Mammary epithelial cell (primary cell): Measurements from ENCODE around the gene OR4D2.
"Not testable (repeated sequence)": the region's sequence is repeated elsewhere in the genome, so short reads cannot be mapped to it uniquely, and the experiment has no call there.

Source experiments
- EZH2 ChIP-seq: IDR thresholded peaks from 2 replicates; pipeline ENCODE4 v1.6.1; 2012; ENCODE audit warnings: low read length, inconsistent platforms, borderline replicate concordance
- TF ChIP-seq, protein P1 (sequence below), 2 donors: IDR thresholded peaks in 1 of 2; conservative IDR thresholded peaks in 1 of 2; 2 replicates each; pipeline ENCODE4 v1.5.1; 2011 to 2012; ENCODE audit warnings: inconsistent platforms in 2 of 2, low read length in 2 of 2, mild to moderate bottlenecking in 2 of 2, control low read depth in 1 of 2, low read depth in 1 of 2; ENCODE audit not compliant: insufficient read depth in 1 of 2; ENCODE audit errors: extremely low read depth in 1 of 2

DNA sequence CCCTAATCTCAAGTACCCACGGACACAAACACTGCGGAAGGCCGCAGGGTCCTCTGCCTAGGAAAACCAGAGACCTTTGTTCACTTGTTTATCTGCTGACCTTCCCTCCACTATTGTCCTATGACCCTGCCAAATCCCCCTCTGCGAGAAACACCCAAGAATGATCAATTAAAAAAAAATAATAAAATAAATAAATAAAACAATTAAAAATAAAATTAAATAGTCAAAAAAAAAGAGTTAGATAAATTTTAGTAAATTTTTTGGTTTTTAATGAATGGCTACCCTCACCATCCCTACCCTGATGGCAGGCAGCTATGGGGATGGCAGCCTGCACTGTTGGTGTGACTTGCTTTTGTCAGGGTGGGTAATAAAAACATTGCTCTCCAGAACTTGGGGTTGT is 23.4 kb upstream of the OR4D2 start:
- TF ChIP-seq, protein P1, sequence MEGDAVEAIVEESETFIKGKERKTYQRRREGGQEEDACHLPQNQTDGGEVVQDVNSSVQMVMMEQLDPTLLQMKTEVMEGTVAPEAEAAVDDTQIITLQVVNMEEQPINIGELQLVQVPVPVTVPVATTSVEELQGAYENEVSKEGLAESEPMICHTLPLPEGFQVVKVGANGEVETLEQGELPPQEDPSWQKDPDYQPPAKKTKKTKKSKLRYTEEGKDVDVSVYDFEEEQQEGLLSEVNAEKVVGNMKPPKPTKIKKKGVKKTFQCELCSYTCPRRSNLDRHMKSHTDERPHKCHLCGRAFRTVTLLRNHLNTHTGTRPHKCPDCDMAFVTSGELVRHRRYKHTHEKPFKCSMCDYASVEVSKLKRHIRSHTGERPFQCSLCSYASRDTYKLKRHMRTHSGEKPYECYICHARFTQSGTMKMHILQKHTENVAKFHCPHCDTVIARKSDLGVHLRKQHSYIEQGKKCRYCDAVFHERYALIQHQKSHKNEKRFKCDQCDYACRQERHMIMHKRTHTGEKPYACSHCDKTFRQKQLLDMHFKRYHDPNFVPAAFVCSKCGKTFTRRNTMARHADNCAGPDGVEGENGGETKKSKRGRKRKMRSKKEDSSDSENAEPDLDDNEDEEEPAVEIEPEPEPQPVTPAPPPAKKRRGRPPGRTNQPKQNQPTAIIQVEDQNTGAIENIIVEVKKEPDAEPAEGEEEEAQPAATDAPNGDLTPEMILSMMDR (conservative IDR thresholded peaks at IDR 0.05 in 1 of 2, IDR thresholded peaks at IDR 0.05 in 1 of 2; ENCODE audit: extremely low read depth in 1 of 2, insufficient read depth in 1 of 2, low read depth in 1 of 2, low read length in 2 of 2): not testable (repeated sequence)
- TF ChIP-seq EZH2: not testable (repeated sequence)
